SU-DHL-6 (cell line): ENCODE data around the gene USP47.

Experiments
- H2AFZ ChIP-seq: fragments of 200-600 bp; sonication (generic); 2 replicates; pipeline ENCODE4 v1.6.1; 2014; ENCODE audit warnings: low read depth, mild to moderate bottlenecking, moderate library complexity, mixed read lengths, antibody characterized with exemption, low read length; ENCODE audit not compliant: severe bottlenecking
- H3F3A ChIP-seq: fragments of 200-600 bp; shearing (Covaris generic); 2 replicates; pipeline ENCODE4 v1.6.0; 2016; ENCODE audit warnings: antibody characterized with exemption, mild to moderate bottlenecking; ENCODE audit not compliant: insufficient read depth
- H3K27ac ChIP-seq: fragments of 200-600 bp; sonication (generic); 2 replicates; pipeline ENCODE4 v1.5.1; 2016; ENCODE audit warnings: low read depth, mild to moderate bottlenecking, low read length, moderate library complexity, mixed read lengths
- H3K27me3 ChIP-seq: fragments of 200-600 bp; sonication (generic), shearing (Covaris generic); 2 replicates; pipeline ENCODE4 v1.6.0; 2014; ENCODE audit warnings: mild to moderate bottlenecking, low read length
- H3K36me3 ChIP-seq: fragments of 200-600 bp; sonication (generic); 2 replicates; pipeline ENCODE4 v1.6.1; 2014; ENCODE audit warnings: mild to moderate bottlenecking, low read length, mixed read lengths
- H3K4me2 ChIP-seq: fragments of 300-600, 200-600 bp; shearing (Covaris generic), sonication (generic); 2 replicates; pipeline ENCODE4 v1.6.0; 2014; ENCODE audit warnings: low read length, low read depth, mild to moderate bottlenecking; ENCODE audit not compliant: poor library complexity, severe bottlenecking
- H3K4me3 ChIP-seq: fragments of 200-600 bp; sonication (generic); 2 replicates; pipeline ENCODE4 v1.5.1; 2014; ENCODE audit warnings: antibody characterized with exemption, low read length, mild to moderate bottlenecking, mixed read lengths; ENCODE audit not compliant: insufficient read depth, poor library complexity, severe bottlenecking
- H3K79me2 ChIP-seq: fragments of 200-600 bp; sonication (generic); 2 replicates; pipeline ENCODE4 v1.6.1; 2014; ENCODE audit warnings: mild to moderate bottlenecking, low read length, moderate library complexity; ENCODE audit not compliant: insufficient read depth
- H3K9ac ChIP-seq: fragments of 200-600 bp; sonication (generic); 2 replicates; pipeline ENCODE4 v1.7.0; 2014; ENCODE audit warnings: mild to moderate bottlenecking, low read length
- H3K9me2 ChIP-seq: fragments of 200-600 bp; sonication (generic); replicated peaks from 2 replicates; pipeline ENCODE4 v1.6.1; 2014; ENCODE audit warnings: low read length; ENCODE audit not compliant: insufficient read depth
- H3K9me3 ChIP-seq: fragments of 200-600 bp; sonication (generic); 2 replicates; pipeline ENCODE4 v1.6.1; 2014; ENCODE audit warnings: low read length, mixed read lengths; ENCODE audit not compliant: insufficient read depth
- H4K20me1 ChIP-seq: fragments of 200-600 bp; sonication (generic); 2 replicates; pipeline ENCODE4 v1.6.1; 2014; ENCODE audit warnings: low read depth, mild to moderate bottlenecking, antibody characterized with exemption, low read length, moderate library complexity, mixed read lengths
- EZH2phosphoT487 ChIP-seq: fragments of 200-600 bp; sonication (generic), shearing (Covaris generic); conservative IDR thresholded peaks from 2 replicates; pipeline ENCODE4 v1.6.1; 2018; ENCODE audit warnings: mild to moderate bottlenecking, antibody characterized with exemption, low read length, moderate library complexity, mixed read lengths
- TF ChIP-seq, protein P1 (sequence below): fragments of 200-600 bp; sonication (generic); IDR thresholded peaks from one replicate; pipeline ENCODE4 v1.5.1; 2017; ENCODE audit warnings: antibody characterized with exemption, mild to moderate bottlenecking, low read length, moderate library complexity; ENCODE audit not compliant: insufficient read depth, poor library complexity, severe bottlenecking

USP47 gene

DNA sequence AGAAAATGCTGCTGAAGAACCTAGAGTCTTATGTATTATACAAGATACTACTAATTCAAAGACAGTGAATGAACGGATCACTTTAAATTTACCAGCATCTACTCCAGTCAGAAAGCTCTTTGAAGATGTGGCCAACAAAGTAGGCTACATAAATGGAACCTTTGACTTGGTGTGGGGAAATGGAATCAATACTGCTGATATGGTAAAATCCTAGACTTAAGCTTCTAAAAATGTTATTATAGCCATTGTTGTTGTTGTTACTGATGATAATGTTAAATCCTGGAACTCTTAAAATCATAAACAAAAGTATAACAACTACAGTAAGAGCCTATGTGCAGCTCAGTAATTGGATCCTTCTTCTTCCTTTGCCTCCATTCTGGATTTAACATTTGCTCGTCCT lies 38.4 kb downstream of the USP47 start:
- Histone ChIP-seq H3K9ac (no peak overlapping the region), H3K9me3 (no peaks in the 10 kb centered on the region), H3K4me3 (no peak overlapping the region), H3K9me2 (no peaks in the 10 kb centered on the region), H3K27ac (no peak overlapping the region), H3F3A (no peaks in the 10 kb centered on the region), H3K27me3 (no peaks in the 10 kb centered on the region), H3K4me2 (no peak overlapping the region), H3K79me2 (peaks cover 12% of the 10 kb centered on the region), H4K20me1 (no peaks in the 10 kb centered on the region), H2AFZ (no peak overlapping the region), H3K36me3 (peaks cover 9% of the 10 kb centered on the region; the same call in 1 of the 2 replicates)
- TF ChIP-seq, protein P1, sequence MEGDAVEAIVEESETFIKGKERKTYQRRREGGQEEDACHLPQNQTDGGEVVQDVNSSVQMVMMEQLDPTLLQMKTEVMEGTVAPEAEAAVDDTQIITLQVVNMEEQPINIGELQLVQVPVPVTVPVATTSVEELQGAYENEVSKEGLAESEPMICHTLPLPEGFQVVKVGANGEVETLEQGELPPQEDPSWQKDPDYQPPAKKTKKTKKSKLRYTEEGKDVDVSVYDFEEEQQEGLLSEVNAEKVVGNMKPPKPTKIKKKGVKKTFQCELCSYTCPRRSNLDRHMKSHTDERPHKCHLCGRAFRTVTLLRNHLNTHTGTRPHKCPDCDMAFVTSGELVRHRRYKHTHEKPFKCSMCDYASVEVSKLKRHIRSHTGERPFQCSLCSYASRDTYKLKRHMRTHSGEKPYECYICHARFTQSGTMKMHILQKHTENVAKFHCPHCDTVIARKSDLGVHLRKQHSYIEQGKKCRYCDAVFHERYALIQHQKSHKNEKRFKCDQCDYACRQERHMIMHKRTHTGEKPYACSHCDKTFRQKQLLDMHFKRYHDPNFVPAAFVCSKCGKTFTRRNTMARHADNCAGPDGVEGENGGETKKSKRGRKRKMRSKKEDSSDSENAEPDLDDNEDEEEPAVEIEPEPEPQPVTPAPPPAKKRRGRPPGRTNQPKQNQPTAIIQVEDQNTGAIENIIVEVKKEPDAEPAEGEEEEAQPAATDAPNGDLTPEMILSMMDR = no peak

DNA sequence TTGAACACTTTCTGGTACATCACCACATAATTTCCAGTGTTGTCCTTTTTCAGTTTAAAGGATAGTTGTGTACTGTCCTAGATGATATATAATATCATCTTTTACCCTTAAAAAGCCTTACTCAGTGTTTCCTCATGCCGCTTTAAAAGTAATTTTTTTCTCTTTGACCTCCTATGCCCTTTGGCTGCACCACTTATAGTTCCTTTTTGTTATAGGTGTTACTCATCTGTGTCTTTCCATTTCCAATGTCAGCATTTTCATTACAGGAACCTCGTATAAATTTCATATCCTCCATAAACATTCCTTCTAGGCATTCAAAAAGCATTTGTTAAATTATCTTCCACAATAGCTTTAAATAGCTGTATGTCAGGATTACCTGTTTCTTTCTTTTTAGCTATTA lies 40.8 kb downstream of the USP47 start:
- no peaks in the 10 kb centered on the region for H3K9me2 ChIP-seq
- H4K20me1 ChIP-seq = no peaks in the 10 kb centered on the region
- H3K36me3 ChIP-seq = peaks cover 13% of the 10 kb centered on the region; the same call in 1 of the 2 replicates
- TF ChIP-seq, protein P1 = no peak
- TF ChIP-seq EZH2phosphoT487 = no peak
- H3K79me2 ChIP-seq = peaks cover 7% of the 10 kb centered on the region; the same call in 1 of the 2 replicates
- H3K27me3 ChIP-seq = no peaks in the 10 kb centered on the region
- no peak overlapping the region for H3K4me3 ChIP-seq
- no peak overlapping the region for H3K4me2 ChIP-seq
- H3F3A ChIP-seq = no peaks in the 10 kb centered on the region
- no peak overlapping the region for H2AFZ ChIP-seq
- H3K27ac ChIP-seq = no peak overlapping the region
- H3K9me3 ChIP-seq = no peaks in the 10 kb centered on the region
- H3K9ac ChIP-seq = no peak overlapping the region

DNA sequence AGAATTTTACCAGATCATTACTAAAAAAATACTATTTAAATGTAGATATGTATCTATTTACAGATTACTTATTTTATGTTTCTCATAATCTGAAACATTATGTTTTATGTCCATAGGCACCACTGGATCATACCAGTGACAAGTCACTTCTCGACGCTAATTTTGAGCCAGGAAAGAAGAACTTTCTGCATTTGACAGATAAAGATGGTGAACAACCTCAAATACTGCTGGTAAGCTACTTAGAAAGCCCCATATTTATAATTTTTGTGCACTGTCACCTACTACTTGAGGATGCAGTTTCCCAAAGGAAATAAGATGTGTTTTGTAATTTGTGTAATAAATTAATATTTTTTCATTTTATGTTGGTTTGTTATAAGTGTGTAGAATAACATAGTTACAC lies 42.6 kb downstream of the USP47 start:
- no peaks in the 10 kb centered on the region for H3K9me3 ChIP-seq
- no peaks in the 10 kb centered on the region for H4K20me1 ChIP-seq
- H3K9ac ChIP-seq = no peak overlapping the region
- peaks cover 13% of the 10 kb centered on the region; the same call in 1 of the 2 replicates for H3K36me3 ChIP-seq
- H3K4me2 ChIP-seq = no peak overlapping the region
- no peaks in the 10 kb centered on the region for H3K9me2 ChIP-seq
- TF ChIP-seq, protein P1 = no peak
- TF ChIP-seq EZH2phosphoT487 = no peak
- no peak overlapping the region for H3K4me3 ChIP-seq
- no peak overlapping the region for H2AFZ ChIP-seq
- no peak overlapping the region for H3K27ac ChIP-seq
- peaks cover 5% of the 10 kb centered on the region; the same call in 1 of the 2 replicates for H3K79me2 ChIP-seq
- H3K27me3 ChIP-seq = no peaks in the 10 kb centered on the region
- no peaks in the 10 kb centered on the region for H3F3A ChIP-seq
